ENCODE measurements around the gene TMEM176A. TPM values are rescaled to one million over a fixed set of nuclear protein-coding genes. Genes with fewer than 3 reads are reported as not detected.

The TMEM176A gene
- total RNA-seq, 1 donor from 2014 or later = not detected

DNA sequence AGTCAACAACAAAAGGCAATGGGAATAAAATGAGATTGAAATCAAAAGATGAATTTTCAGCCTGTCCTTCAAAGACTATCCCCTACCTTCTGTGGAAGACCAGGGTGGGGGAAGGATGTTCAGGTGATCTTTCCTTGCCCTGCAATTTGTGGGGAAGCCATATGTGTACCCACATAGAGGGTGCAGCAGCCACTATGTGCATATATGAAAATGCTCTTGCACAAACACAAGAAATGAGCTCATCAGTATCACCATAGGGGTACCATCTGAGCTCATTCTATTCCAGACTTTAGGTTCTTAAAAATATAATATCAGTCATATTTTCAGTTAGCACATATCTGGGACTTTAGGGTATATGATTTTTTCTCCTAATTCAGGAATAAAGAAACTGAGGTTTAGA lies 45.6 kb upstream of the TMEM176A start:
- peaks cover 4% of the 10 kb centered on the region for H3K4me1 Mint-ChIP-seq
- no peak for ATAC-seq (ENCODE audit: low read depth)

DNA sequence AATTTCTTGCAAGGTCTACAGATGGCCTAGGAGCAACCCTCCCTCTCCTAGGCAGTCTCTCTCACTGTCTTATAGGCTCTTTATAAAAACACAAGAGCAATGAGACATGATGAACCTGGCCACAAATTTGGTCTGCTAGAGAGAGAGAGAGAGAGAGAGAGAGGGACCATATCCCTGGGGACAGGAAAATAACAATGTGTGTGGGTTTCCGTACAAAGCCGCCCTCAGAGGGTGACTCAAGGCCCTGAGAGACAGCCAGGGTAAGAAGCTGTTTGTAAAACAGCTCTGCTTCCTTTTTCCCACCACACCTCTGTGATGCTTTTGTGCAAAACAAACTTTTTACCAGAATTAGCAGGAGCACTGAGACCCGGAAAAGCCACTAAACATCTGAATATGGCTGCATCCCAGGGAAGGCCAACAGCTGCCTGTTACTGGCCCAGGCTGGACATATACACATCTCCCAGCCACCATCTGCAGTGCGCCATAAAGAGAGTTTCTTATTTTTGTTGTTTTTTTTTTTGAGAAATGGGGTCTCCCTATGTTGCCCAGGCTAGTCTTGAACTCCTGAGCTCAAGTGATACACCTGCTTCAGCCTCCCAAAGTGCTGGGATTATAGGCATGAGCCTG lies 45.0 kb upstream of the TMEM176A start:
- ChIA-PET CTCF (interaction anchor here (0.6 to 1.5 kb wide), 4 partner anchors 23 to 824 kb away, joined by 3 read pairs; no protein-coding TSS in a partner anchor), POLR2A (interaction anchor here (0.6 kb wide), 1 partner anchor 1209 kb away, joined by 3 read pairs; no protein-coding TSS in a partner anchor)
- intact Hi-C loops (cut with micrococcal nuclease) = loop anchor here (2.0 to 10.0 kb wide), 2 partner anchors 401 to 469 kb away; no protein-coding TSS in a partner anchor
- Mint-ChIP-seq H3K4me3 (no peak overlapping the region), H3K27me3 (peaks cover 5% of the 10 kb centered on the region), H3K9me3 (no peaks in the 10 kb centered on the region), H3K36me3 (ENCODE audit: low read depth) (no peaks in the 10 kb centered on the region), H3K27ac (no peak overlapping the region), H3K4me1 (peaks cover 4% of the 10 kb centered on the region)
- TF ChIP-seq, protein P1, sequence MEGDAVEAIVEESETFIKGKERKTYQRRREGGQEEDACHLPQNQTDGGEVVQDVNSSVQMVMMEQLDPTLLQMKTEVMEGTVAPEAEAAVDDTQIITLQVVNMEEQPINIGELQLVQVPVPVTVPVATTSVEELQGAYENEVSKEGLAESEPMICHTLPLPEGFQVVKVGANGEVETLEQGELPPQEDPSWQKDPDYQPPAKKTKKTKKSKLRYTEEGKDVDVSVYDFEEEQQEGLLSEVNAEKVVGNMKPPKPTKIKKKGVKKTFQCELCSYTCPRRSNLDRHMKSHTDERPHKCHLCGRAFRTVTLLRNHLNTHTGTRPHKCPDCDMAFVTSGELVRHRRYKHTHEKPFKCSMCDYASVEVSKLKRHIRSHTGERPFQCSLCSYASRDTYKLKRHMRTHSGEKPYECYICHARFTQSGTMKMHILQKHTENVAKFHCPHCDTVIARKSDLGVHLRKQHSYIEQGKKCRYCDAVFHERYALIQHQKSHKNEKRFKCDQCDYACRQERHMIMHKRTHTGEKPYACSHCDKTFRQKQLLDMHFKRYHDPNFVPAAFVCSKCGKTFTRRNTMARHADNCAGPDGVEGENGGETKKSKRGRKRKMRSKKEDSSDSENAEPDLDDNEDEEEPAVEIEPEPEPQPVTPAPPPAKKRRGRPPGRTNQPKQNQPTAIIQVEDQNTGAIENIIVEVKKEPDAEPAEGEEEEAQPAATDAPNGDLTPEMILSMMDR (IDR thresholded peaks at IDR 0.05) = no peak
- ATAC-seq (ENCODE audit: low read depth) (peak; percentile 40), DNase-seq (no peak)

More for the DNA sequence above, 45.6 kb upstream of the TMEM176A start:
- Mint-ChIP-seq H3K4me3 (no peak overlapping the region), H3K9me3 (no peaks in the 10 kb centered on the region), H3K27me3 (peaks cover 8% of the 10 kb centered on the region), H3K36me3 (ENCODE audit: low read depth) (no peaks in the 10 kb centered on the region), H3K27ac (no peak overlapping the region)
- intact Hi-C loops (cut with micrococcal nuclease) = loop anchor here (10.0 kb wide), 1 partner anchor 400 kb away; no protein-coding TSS in a partner anchor
- no peak for DNase-seq
- ChIA-PET CTCF (interaction anchor here (1.1 to 1.5 kb wide), 3 partner anchors 24 to 470 kb away, joined by 3 read pairs; no protein-coding TSS in a partner anchor), POLR2A (no interaction called here)
- TF ChIP-seq, protein P1 (IDR thresholded peaks at IDR 0.05) = no peak

DNA sequence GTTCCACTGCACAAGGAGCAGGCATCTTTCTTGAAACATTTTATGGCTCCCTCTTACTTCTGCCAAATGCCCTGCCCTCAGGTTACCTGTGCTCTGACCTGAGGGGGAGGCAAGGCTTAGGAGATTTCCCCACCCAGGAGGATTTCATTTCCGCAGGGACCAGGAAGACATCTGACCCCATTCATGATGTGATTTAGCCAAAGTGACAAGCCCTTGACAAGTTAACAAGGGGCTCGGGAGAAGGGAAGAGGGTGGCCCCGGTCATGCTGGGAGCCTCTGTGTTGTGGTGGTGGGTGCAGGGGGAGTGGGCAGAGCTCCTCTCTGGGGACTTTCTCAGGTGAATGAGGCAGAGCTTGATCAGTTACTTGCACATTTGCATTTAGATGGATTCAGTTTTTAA lies 44.4 kb upstream of the TMEM176A start:
- Mint-ChIP-seq H3K4me1 (peaks cover 4% of the 10 kb centered on the region), H3K9me3 (peaks cover under 1% of the 10 kb centered on the region), H3K4me3 (no peak overlapping the region), H3K36me3 (ENCODE audit: low read depth) (no peaks in the 10 kb centered on the region), H3K27ac (no peak overlapping the region), H3K27me3 (peaks cover 4% of the 10 kb centered on the region)
- TF ChIP-seq, protein P1 (IDR thresholded peaks at IDR 0.05) = no peak
- intact Hi-C loops (cut with micrococcal nuclease) = loop anchor here (2.0 to 10.0 kb wide), 2 partner anchors 401 to 469 kb away; no protein-coding TSS in a partner anchor
- CTCF ChIA-PET = interaction anchor here (0.6 to 1.4 kb wide), 3 partner anchors 22 to 824 kb away, joined by 3 read pairs; no protein-coding TSS in a partner anchor
- DNase-seq = no peak
- ATAC-seq (ENCODE audit: low read depth) = no peak
- POLR2A ChIA-PET = interaction anchor here (0.6 kb wide), 1 partner anchor 1210 kb away, joined by 3 read pairs; no protein-coding TSS in a partner anchor

DNA sequence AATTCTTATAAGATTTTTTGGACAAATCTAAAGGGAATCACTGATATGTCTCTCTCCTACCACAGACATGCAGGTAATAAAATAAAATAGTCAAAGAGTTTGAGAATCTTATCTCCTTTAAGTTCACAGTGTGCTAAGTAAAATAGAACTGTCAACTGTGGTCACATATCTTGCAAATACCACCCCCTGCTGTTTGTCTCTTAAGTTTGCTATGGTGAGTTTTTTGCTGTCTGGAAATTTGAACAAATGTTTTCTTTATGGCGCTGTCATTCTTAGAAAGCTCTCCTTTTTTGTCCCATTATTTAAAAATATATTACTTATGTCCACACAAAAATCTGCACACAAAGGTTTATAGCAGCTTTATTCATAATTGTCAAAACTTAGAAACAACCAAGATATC lies 43.7 kb upstream of the TMEM176A start:
- DNase-seq (no peak), ATAC-seq (ENCODE audit: low read depth) (no peak)
- peaks cover 4% of the 10 kb centered on the region for H3K27me3 Mint-ChIP-seq
- H3K4me3 Mint-ChIP-seq = no peak overlapping the region
- intact Hi-C loops (cut with micrococcal nuclease) = loop anchor here (1.0 to 10.0 kb wide), 3 partner anchors 309 to 470 kb away; no protein-coding TSS in a partner anchor
- H3K36me3 Mint-ChIP-seq (ENCODE audit: low read depth) = no peaks in the 10 kb centered on the region
- H3K4me1 Mint-ChIP-seq = peaks cover 4% of the 10 kb centered on the region
- POLR2A ChIA-PET = no interaction called here
- CTCF ChIA-PET = interaction anchor here (0.7 kb wide), 1 partner anchor 310 kb away, joined by 3 read pairs; no protein-coding TSS in a partner anchor
- no peak overlapping the region for H3K27ac Mint-ChIP-seq
- TF ChIP-seq, protein P1 (IDR thresholded peaks at IDR 0.05) = no peak
- H3K9me3 Mint-ChIP-seq = peaks cover 4% of the 10 kb centered on the region

DNA sequence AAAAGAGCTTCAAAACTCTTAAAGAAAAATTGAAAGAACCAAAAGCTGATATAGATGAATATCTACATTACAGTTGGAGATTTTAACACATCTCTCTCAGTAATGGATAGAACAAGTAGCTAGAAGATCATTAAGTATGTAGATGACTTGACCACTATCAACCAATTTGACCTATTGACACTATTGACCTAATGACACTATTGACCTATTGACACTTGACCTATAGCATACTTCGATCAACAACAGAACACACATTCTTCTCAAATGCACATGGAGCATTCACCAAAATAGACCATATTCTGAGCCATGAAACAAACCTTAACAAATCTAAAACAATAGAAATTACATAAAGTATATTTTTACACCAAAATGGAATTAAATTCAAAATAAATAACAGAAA lies 41.1 kb upstream of the TMEM176A start:
- DNase-seq = no peak
- TF ChIP-seq, protein P1 (IDR thresholded peaks at IDR 0.05) = no peak
- peaks cover 4% of the 10 kb centered on the region for H3K9me3 Mint-ChIP-seq
- intact Hi-C loops (cut with micrococcal nuclease) = loop anchor here (10.0 kb wide), 1 partner anchor 405 kb away; no protein-coding TSS in a partner anchor
- POLR2A ChIA-PET = no interaction called here
- CTCF ChIA-PET = interaction anchor here (0.7 kb wide), 1 partner anchor 54 kb away, joined by 4 read pairs; no protein-coding TSS in a partner anchor
- peaks cover 4% of the 10 kb centered on the region for H3K4me1 Mint-ChIP-seq
- H3K27ac Mint-ChIP-seq = no peak overlapping the region
- ATAC-seq (ENCODE audit: low read depth) = no peak
- H3K27me3 Mint-ChIP-seq = peaks cover 2% of the 10 kb centered on the region
- no peak overlapping the region for H3K4me3 Mint-ChIP-seq
- no peaks in the 10 kb centered on the region for H3K36me3 Mint-ChIP-seq (ENCODE audit: low read depth)
